Prostate gland (tissue), 2 donors: ENCODE measurements around the gene GALM. TPM values are rescaled to one million over a fixed set of nuclear protein-coding genes. Genes with fewer than 3 reads are reported as not detected.

ENCODE experiments used
- DNase-seq: peaks from one replicate; pipeline ENCODE4 v3.0.0-alpha.2; 2019; ENCODE audit warnings: low spot score
- H3K27ac ChIP-seq, 2 donors: fragments of 200-600 bp; sonication (generic); 2 replicates each; pipeline ENCODE4 v1.5.1; 2017 to 2019
- H3K27me3 ChIP-seq: fragments of 200-600 bp; sonication (generic); replicated peaks from 2 replicates; pipeline ENCODE4 v1.5.1; 2019; ENCODE audit not compliant: insufficient read depth
- H3K36me3 ChIP-seq, 2 donors: fragments of 200-600 bp; sonication (generic); 1 replicate in 1 of 2; 2 replicates in 1 of 2; pipeline versions ENCODE4 v1.5.1 to v1.8.1; 2017 to 2019
- H3K4me1 ChIP-seq: fragments of 200-600 bp; sonication (generic); replicated peaks from 2 replicates; pipeline ENCODE4 v1.5.1; 2019
- H3K4me3 ChIP-seq, 2 donors: fragments of 200-600 bp; sonication (generic); 2 replicates each; pipeline ENCODE4 v1.5.1; 2017 to 2019
- H3K9me3 ChIP-seq: fragments of 200-600 bp; sonication (generic); 2 replicates; pipeline ENCODE4 v1.5.1; 2017
- POLR2A ChIP-seq: fragments of 450-650 bp; IDR thresholded peaks from one replicate; pipeline ENCODE4 v1.6.1; 2016; ENCODE audit warnings: antibody characterized with exemption, mild to moderate bottlenecking
- POLR2AphosphoS5 ChIP-seq: sonication (generic); formaldehyde crosslinking; IDR thresholded peaks from one replicate; pipeline ENCODE4 v1.6.1; 2017; ENCODE audit warnings: antibody characterized with exemption
- WGBS: methylation state at CpG from one replicate; pipeline ENCODE4 v1.1.5; 2018; 5-methylcytosine and 5-hydroxymethylcytosine counted together
- intact Hi-C: fragments of 100-400 bp; cut with DNase I; formaldehyde crosslinking; loops from one replicate; pipeline ENCODE4 v1.14.2; 2022
- total RNA-seq, 2 donors: library from RNA; depleted of rRNA; stranded (reverse); fragments of >200 nt; gene quantifications; one replicate each; pipeline ENCODE4 v1.1.0, GENCODE V29; 2016
- TF ChIP-seq, protein P1 (sequence below), 4 experiments: fragments of 200-600 bp in 2 of 4; fragments of 450-650 bp in 2 of 4; sonication (generic) in 2 of 4; IDR thresholded peaks; 1 replicate in 3 of 4; 2 replicates in 1 of 4; pipeline ENCODE4 v1.5.1; 2016 to 2019; ENCODE audit warnings: antibody characterized with exemption in 4 of 4, mild to moderate bottlenecking in 2 of 4, moderate library complexity in 2 of 4

GALM gene
- total RNA-seq, 2 donors from 2014 or later, result 5.6 to 22.3 TPM

DNA sequence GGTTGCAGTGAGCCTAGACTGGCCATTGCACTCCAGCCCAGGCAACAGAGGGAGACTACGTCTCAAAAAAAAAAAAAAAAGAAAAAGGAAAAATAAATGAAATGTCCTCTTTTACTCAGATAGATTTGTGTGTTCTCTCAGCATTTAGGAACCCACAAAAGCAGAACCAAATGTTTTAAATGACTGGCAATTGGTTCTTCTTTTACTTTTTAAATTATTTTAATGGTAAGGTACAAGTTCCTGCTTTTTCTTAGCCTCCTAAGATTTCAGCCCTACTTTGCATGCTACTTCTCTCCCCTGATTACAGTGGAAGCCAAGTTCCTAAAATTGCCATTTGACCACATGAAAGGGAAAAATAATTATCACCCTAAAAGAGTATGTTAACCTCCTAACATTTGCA lies 61.7 kb downstream of the GALM start:
- no peaks in the 10 kb centered on the region for H3K4me1 ChIP-seq
- no peak for DNase-seq

DNA sequence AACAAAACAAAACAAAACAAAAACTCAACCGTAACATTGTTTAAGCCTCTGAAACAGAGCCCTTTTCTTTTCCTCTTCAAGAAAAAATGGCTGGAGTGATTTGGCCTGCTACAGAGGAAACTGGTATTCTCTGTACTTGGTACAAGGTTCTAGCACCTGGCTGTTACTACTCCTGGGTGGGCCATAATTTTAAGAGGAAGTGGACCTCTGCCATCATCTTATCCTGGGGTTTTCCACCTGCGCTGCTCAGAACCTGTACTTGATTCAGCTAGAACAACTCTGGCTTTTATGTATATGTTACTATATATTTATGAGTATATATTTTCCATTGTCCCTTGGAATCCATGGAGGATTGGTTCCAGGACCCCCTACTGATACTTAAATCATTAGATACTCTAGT lies 62.8 kb downstream of the GALM start:
- 55% methylated on average over 2 of the region's 2 CpGs for WGBS
- TF ChIP-seq POLR2AphosphoS5, result no peak
- TF ChIP-seq, protein P1, sequence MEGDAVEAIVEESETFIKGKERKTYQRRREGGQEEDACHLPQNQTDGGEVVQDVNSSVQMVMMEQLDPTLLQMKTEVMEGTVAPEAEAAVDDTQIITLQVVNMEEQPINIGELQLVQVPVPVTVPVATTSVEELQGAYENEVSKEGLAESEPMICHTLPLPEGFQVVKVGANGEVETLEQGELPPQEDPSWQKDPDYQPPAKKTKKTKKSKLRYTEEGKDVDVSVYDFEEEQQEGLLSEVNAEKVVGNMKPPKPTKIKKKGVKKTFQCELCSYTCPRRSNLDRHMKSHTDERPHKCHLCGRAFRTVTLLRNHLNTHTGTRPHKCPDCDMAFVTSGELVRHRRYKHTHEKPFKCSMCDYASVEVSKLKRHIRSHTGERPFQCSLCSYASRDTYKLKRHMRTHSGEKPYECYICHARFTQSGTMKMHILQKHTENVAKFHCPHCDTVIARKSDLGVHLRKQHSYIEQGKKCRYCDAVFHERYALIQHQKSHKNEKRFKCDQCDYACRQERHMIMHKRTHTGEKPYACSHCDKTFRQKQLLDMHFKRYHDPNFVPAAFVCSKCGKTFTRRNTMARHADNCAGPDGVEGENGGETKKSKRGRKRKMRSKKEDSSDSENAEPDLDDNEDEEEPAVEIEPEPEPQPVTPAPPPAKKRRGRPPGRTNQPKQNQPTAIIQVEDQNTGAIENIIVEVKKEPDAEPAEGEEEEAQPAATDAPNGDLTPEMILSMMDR (IDR thresholded peaks at IDR 0.05), result no peak
- no peak for TF ChIP-seq POLR2A
- Histone ChIP-seq H3K27me3 (no peaks in the 10 kb centered on the region), H3K27ac (no peak overlapping the region), H3K36me3 (no peaks in the 10 kb centered on the region), H3K9me3 (no peaks in the 10 kb centered on the region), H3K4me1 (no peaks in the 10 kb centered on the region), H3K4me3 (no peak overlapping the region)
- no peak for DNase-seq
- intact Hi-C loops, result loop anchor here (10.0 kb wide), 1 partner anchor 64 kb away; the partner anchor contains the start of gene GALM

More for the DNA sequence above, 61.7 kb downstream of the GALM start:
- Histone ChIP-seq H3K9me3 (no peaks in the 10 kb centered on the region), H3K27ac (no peak overlapping the region), H3K4me3 (no peak overlapping the region), H3K27me3 (no peaks in the 10 kb centered on the region), H3K36me3 (no peaks in the 10 kb centered on the region)
- TF ChIP-seq, protein P1 (IDR thresholded peaks at IDR 0.05), result no peak
- WGBS, result 81% methylated on average over 1 of the region's 1 CpG
- intact Hi-C loops, result loop anchor here (10.0 kb wide), 1 partner anchor 63 kb away; the partner anchor contains the start of gene GALM

DNA sequence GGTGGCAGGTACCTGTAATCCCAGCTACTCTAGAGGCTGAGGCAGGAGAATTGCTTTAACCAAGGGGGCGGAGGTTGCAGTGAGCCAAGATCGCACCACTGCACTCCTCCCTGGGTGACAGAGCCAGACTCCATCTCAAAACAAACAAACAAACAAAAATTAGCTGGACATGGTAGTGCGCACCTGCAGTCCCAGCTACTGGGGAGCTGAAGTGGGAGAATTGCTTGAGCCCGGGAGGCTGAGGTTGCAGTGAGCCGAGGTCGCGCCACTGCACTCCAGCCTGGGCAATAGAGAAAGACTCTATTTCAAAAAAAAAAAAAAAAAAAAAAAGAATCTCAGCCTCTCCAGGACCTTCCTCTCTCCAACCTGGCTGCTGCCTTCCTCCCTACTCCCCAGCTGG lies 65.2 kb downstream of the GALM start:
- Histone ChIP-seq H3K27me3 (no peaks in the 10 kb centered on the region), H3K9me3 (no peaks in the 10 kb centered on the region), H3K4me3 (no peak overlapping the region), H3K36me3 (no peaks in the 10 kb centered on the region), H3K4me1 (no peaks in the 10 kb centered on the region), H3K27ac (no peak overlapping the region)
- intact Hi-C loops, result no loop called here
- no peak for DNase-seq
- 96% methylated on average over 7 of the region's 7 CpGs for WGBS
- TF ChIP-seq POLR2AphosphoS5 (no peak), POLR2A (no peak)
- TF ChIP-seq, protein P1 (IDR thresholded peaks at IDR 0.05), result no peak

DNA sequence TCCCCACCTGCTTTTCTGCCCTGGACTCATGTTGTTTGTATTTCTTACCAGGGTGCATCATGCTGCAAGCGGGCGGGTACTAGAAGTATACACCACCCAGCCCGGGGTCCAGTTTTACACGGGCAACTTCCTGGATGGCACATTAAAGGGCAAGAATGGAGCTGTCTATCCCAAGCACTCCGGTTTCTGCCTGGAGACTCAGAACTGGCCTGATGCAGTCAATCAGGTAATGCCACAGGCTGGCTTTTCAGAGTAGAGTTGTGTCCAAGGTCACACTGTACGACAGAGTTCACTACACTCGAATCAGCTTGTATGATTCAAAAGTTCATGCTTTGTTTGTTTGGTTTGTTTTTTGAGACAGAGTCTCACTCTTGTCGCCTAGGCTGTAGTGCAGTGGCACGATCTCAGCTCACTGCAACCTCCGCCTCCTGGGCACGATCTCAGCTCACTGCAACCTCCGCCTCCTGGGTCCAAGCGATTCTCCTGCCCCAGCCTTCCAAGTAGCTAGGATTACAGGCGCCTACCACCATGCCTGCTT lies 65.8 kb downstream of the GALM start:
- Histone ChIP-seq H3K27ac (no peak overlapping the region), H3K36me3 (no peaks in the 10 kb centered on the region), H3K4me1 (no peaks in the 10 kb centered on the region), H3K27me3 (no peaks in the 10 kb centered on the region), H3K9me3 (no peaks in the 10 kb centered on the region), H3K4me3 (no peak overlapping the region)
- intact Hi-C loops, result no loop called here
- 88% methylated on average over 14 of the region's 14 CpGs for WGBS
- no peak for DNase-seq
- TF ChIP-seq POLR2AphosphoS5 (no peak), POLR2A (no peak)
- TF ChIP-seq, protein P1 (IDR thresholded peaks at IDR 0.05), result no peak

DNA sequence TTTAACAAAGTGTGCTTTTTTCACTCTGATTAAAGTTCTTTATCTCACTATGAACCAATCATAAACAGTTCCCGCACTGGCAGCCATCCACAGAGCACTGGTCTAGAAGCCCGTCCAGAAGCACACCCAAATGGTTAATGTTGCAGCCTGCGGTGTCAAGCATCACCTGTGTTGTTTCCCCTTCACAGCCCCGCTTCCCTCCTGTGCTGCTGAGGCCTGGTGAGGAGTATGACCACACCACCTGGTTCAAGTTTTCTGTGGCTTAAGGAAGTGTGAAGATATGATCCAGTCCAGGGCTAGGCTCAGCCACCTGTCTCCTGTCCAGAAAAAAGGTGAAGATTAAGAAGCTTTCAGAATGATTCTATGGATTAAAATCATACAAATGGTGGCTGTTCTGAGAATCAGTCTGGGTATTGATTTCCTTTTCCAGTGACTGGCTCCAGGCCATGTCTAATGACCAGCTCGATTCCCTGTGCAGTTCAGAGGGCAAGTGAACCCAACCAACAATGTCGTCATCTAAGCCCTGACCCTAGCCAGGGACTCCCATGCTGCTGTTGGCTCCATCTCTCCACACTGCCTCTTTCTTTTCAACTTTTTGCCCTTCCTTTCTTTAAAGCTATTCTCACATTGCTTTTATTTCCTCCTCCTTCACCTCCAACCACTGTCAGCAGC lies 67.5 kb downstream of the GALM start:
- Histone ChIP-seq H3K27me3 (no peaks in the 10 kb centered on the region), H3K36me3 (no peaks in the 10 kb centered on the region), H3K27ac (no peak overlapping the region), H3K4me1 (no peaks in the 10 kb centered on the region), H3K4me3 (no peak overlapping the region), H3K9me3 (no peaks in the 10 kb centered on the region)
- TF ChIP-seq POLR2AphosphoS5 (no peak), POLR2A (no peak)
- TF ChIP-seq, protein P1 (IDR thresholded peaks at IDR 0.05), result no peak
- 84% methylated on average over 6 of the region's 6 CpGs for WGBS
- intact Hi-C loops, result no loop called here
- DNase-seq, result no peak
